Skin epidermis (tissue), 12 donors: ENCODE data around the gene PAFAH1B1.
A peak's percentile ranks its signal among the peaks of the same experiment; 100 is the strongest.
"Not testable (repeated sequence)": the region's sequence is repeated elsewhere in the genome, so short reads cannot be mapped to it uniquely, and the experiment has no call there.

Source experiments
- H3K27ac ChIP-seq, 21 experiments: fragments of 200-600 bp; sonication (generic) in 11 of 21; one replicate each; pipeline ENCODE4 v1.5.0; 2020; ENCODE audit warnings: mild to moderate bottlenecking in 3 of 21, inconsistent platforms in 2 of 21, moderate library complexity in 2 of 21
- H3K4me3 ChIP-seq, 7 experiments: fragments of 200-600 bp; sonication (generic) in 2 of 7; one replicate each; pipeline ENCODE4 v1.5.0; 2020; ENCODE audit warnings: inconsistent platforms in 2 of 7, mild to moderate bottlenecking in 2 of 7, moderate library complexity in 1 of 7

PAFAH1B1 gene

GRCh38 chr17:2593821-2594721, 617 bp downstream of the PAFAH1B1 start:
- H3K4me3 ChIP-seq: peak overlapping the region; percentile 86 to 99 (median 94)
- H3K27ac ChIP-seq: peak overlapping the region; percentile 91 to 100 (median 98)

GRCh38 chr17:2594722-2595599, 1.5 kb downstream of the PAFAH1B1 start:
- peak overlapping the region; percentile 86 to 99 (median 94) for H3K4me3 ChIP-seq
- peak overlapping the region in 20 of 21 experiments; percentile 95 to 100 (median 98) for H3K27ac ChIP-seq

GRCh38 chr17:2595716-2596115, 2.3 kb downstream of the PAFAH1B1 start:
- Histone ChIP-seq H3K4me3 (peak overlapping the region; percentile 86 to 99 (median 94)), H3K27ac (peak overlapping the region in 7 of 21 experiments; percentile 95 to 100 (median 99))

- Histone ChIP-seq H3K4me3 (no peak overlapping the region), H3K27ac (peak overlapping the region in 1 of 21 experiments; percentile 13)
These were observed 4.7 kb downstream of the PAFAH1B1 start for GRCh38 chr17:2598166-2598565.

GRCh38 chr17:2602597-2603017, 9.2 kb downstream of the PAFAH1B1 start:
- Histone ChIP-seq H3K4me3 (no peak overlapping the region), H3K27ac (no peak overlapping the region)

GRCh38 chr17:2608350-2608913, 15.0 kb downstream of the PAFAH1B1 start:
- Histone ChIP-seq H3K27ac (no peak overlapping the region), H3K4me3 (no peak overlapping the region)

GRCh38 chr17:2609091-2609490, 15.6 kb downstream of the PAFAH1B1 start:
- no peak overlapping the region for H3K4me3 ChIP-seq
- no peak overlapping the region for H3K27ac ChIP-seq

- H3K27ac ChIP-seq: no peak overlapping the region
- H3K4me3 ChIP-seq: no peak overlapping the region
These were observed 17.0 kb downstream of the PAFAH1B1 start for GRCh38 chr17:2610195-2611175.

GRCh38 chr17:2611627-2612026, 18.2 kb downstream of the PAFAH1B1 start:
- Histone ChIP-seq H3K4me3 (no peak overlapping the region), H3K27ac (no peak overlapping the region)

GRCh38 chr17:2612630-2613029, 19.2 kb downstream of the PAFAH1B1 start:
- H3K27ac ChIP-seq: no peak overlapping the region
- H3K4me3 ChIP-seq: no peak overlapping the region

GRCh38 chr17:2613089-2613808, 19.8 kb downstream of the PAFAH1B1 start:
- Histone ChIP-seq H3K27ac (no peak overlapping the region), H3K4me3 (no peak overlapping the region)

GRCh38 chr17:2615882-2616281, 22.4 kb downstream of the PAFAH1B1 start:
- no peak overlapping the region for H3K27ac ChIP-seq
- no peak overlapping the region for H3K4me3 ChIP-seq

- H3K4me3 ChIP-seq: no peak overlapping the region
- no peak overlapping the region for H3K27ac ChIP-seq
These were observed 27.8 kb downstream of the PAFAH1B1 start for GRCh38 chr17:2621241-2621640.

GRCh38 chr17:2621951-2622405, 28.5 kb downstream of the PAFAH1B1 start:
- not testable (repeated sequence) for H3K27ac ChIP-seq, H3K4me3 ChIP-seq

GRCh38 chr17:2622721-2623301, 29.4 kb downstream of the PAFAH1B1 start:
- H3K4me3 ChIP-seq, H3K27ac ChIP-seq: not testable (repeated sequence)

GRCh38 chr17:2624292-2624731, 30.9 kb downstream of the PAFAH1B1 start:
- Histone ChIP-seq H3K4me3 (no peak overlapping the region), H3K27ac (peak overlapping the region in 1 of 21 experiments; percentile 23)

- not testable (repeated sequence) for H3K27ac ChIP-seq
These were observed 33.3 kb downstream of the PAFAH1B1 start for GRCh38 chr17:2626626-2627219.

More at GRCh38 chr17:2626626-2627219, 33.3 kb downstream of the PAFAH1B1 start:
- H3K4me3 ChIP-seq: not testable (repeated sequence)
